ENCODE measurements around the gene NDUFA3.

The NDUFA3 gene

DNA sequence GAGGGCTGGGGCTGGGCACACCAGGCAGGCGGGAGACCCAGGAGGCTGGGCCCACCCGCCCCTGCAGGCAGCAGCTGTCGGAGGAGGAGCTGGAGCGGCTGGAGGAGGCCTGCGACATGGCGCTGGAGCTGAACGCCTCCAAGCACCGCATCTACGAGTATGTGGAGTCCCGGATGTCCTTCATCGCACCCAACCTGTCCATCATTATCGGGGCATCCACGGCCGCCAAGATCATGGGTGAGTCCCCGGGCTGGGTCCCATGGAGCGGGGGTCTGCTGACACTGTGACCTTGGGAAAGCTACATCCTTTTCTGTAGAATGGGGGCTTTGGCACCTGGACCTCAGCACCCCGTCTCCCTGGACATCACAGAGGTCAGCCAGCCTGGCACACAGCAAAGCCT is 21.0 kb downstream of the NDUFA3 start:
- Histone ChIP-seq H4K8ac (ENCODE audit: low read depth, low read length) (no peak overlapping the region), H3K79me1 (ENCODE audit: low read length) (no peaks in the 10 kb centered on the region), H3K4me2 (ENCODE audit: low read length) (no peak overlapping the region), H3K56ac (ENCODE audit: low read length) (no peak overlapping the region), H3K4me1 (ENCODE audit: control insufficient read depth, low read depth, low read length) (no peaks in the 10 kb centered on the region), H3K23ac (ENCODE audit: low read length) (no peak overlapping the region), H2BK15ac (replicated peaks; ENCODE audit: low read depth) (no peak overlapping the region), H3K27ac (ENCODE audit: low read depth, low read length) (no peak overlapping the region), H3K4ac (ENCODE audit: low read depth, low read length) (no peak overlapping the region), H2BK5ac (ENCODE audit: low read length) (no peak overlapping the region), H3K4me3 (ENCODE audit: low read length) (no peak overlapping the region), H3K18ac (ENCODE audit: low read length) (no peak overlapping the region), H3K27me3 (ENCODE audit: insufficient read depth, low read length, poor library complexity) (no peaks in the 10 kb centered on the region), H2BK120ac (ENCODE audit: low read depth, low read length) (no peak overlapping the region), H2AK5ac (ENCODE audit: low read length) (no peak overlapping the region), H3K9ac (ENCODE audit: low read length) (no peak overlapping the region), H3K36me3 (ENCODE audit: control insufficient read depth, insufficient read depth, low read length) (peaks cover 13% of the 10 kb centered on the region), H3K79me2 (ENCODE audit: control insufficient read depth, insufficient read depth, low read length) (no peaks in the 10 kb centered on the region), H4K5ac (ENCODE audit: low read length) (no peak overlapping the region)
- WGBS (ENCODE audit: extremely low coverage, insufficient coverage, low lambda C conversion rate): no CpG with 5 or more reads among the region's 17 CpGs
- DNase-seq: no peak

- Histone ChIP-seq H4K5ac (ENCODE audit: low read length) (no peak overlapping the region), H3K36me3 (ENCODE audit: control insufficient read depth, insufficient read depth, low read length) (peaks cover 16% of the 10 kb centered on the region)
- DNase-seq: no peak
Observed at GRCh38 chr19:54124393-54124792, 21.7 kb downstream of the NDUFA3 start.

GRCh38 chr19:54125713-54126112 is 23.1 kb downstream of the NDUFA3 start:
- Histone ChIP-seq H3K79me1 (ENCODE audit: low read length) (no peaks in the 10 kb centered on the region), H3K4me3 (ENCODE audit: low read length) (no peak overlapping the region), H3K4ac (ENCODE audit: low read depth, low read length) (no peak overlapping the region), H3K27ac (ENCODE audit: low read depth, low read length) (no peak overlapping the region), H3K4me2 (ENCODE audit: low read length) (no peak overlapping the region), H2AK5ac (ENCODE audit: low read length) (no peak overlapping the region), H2BK120ac (ENCODE audit: low read depth, low read length) (no peak overlapping the region), H3K23ac (ENCODE audit: low read length) (no peak overlapping the region), H4K8ac (ENCODE audit: low read depth, low read length) (no peak overlapping the region), H2BK5ac (ENCODE audit: low read length) (no peak overlapping the region), H3K36me3 (ENCODE audit: control insufficient read depth, insufficient read depth, low read length) (peaks cover 16% of the 10 kb centered on the region), H4K5ac (ENCODE audit: low read length) (no peak overlapping the region), H2BK15ac (replicated peaks; ENCODE audit: low read depth) (no peak overlapping the region), H3K4me1 (ENCODE audit: control insufficient read depth, low read depth, low read length) (no peaks in the 10 kb centered on the region), H3K18ac (ENCODE audit: low read length) (no peak overlapping the region), H3K27me3 (ENCODE audit: insufficient read depth, low read length, poor library complexity) (no peaks in the 10 kb centered on the region), H3K9ac (ENCODE audit: low read length) (no peak overlapping the region), H3K79me2 (ENCODE audit: control insufficient read depth, insufficient read depth, low read length) (no peaks in the 10 kb centered on the region), H3K56ac (ENCODE audit: low read length) (no peak overlapping the region)
- DNase-seq: no peak
- WGBS (ENCODE audit: extremely low coverage, insufficient coverage, low lambda C conversion rate): no CpG with 5 or more reads among the region's 9 CpGs

More at GRCh38 chr19:54124393-54124792, 21.7 kb downstream of the NDUFA3 start:
- Histone ChIP-seq H3K4me2 (ENCODE audit: low read length) (no peak overlapping the region), H2BK15ac (replicated peaks; ENCODE audit: low read depth) (no peak overlapping the region), H3K27ac (ENCODE audit: low read depth, low read length) (no peak overlapping the region), H3K4ac (ENCODE audit: low read depth, low read length) (no peak overlapping the region), H3K56ac (ENCODE audit: low read length) (no peak overlapping the region), H3K4me1 (ENCODE audit: control insufficient read depth, low read depth, low read length) (no peaks in the 10 kb centered on the region), H2BK5ac (ENCODE audit: low read length) (no peak overlapping the region), H3K18ac (ENCODE audit: low read length) (no peak overlapping the region), H3K79me2 (ENCODE audit: control insufficient read depth, insufficient read depth, low read length) (no peaks in the 10 kb centered on the region), H3K27me3 (ENCODE audit: insufficient read depth, low read length, poor library complexity) (no peaks in the 10 kb centered on the region), H3K79me1 (ENCODE audit: low read length) (no peaks in the 10 kb centered on the region), H3K23ac (ENCODE audit: low read length) (no peak overlapping the region), H2AK5ac (ENCODE audit: low read length) (no peak overlapping the region), H3K9ac (ENCODE audit: low read length) (no peak overlapping the region), H2BK120ac (ENCODE audit: low read depth, low read length) (no peak overlapping the region), H3K4me3 (ENCODE audit: low read length) (no peak overlapping the region), H4K8ac (ENCODE audit: low read depth, low read length) (no peak overlapping the region)
- WGBS (ENCODE audit: extremely low coverage, insufficient coverage, low lambda C conversion rate): no CpG with 5 or more reads among the region's 19 CpGs

- H3K79me2 ChIP-seq (ENCODE audit: control insufficient read depth, insufficient read depth, low read length): no peaks in the 10 kb centered on the region
- H3K23ac ChIP-seq (ENCODE audit: low read length): no peak overlapping the region
- no peak overlapping the region for H2BK15ac ChIP-seq (replicated peaks; ENCODE audit: low read depth)
- H2BK5ac ChIP-seq (ENCODE audit: low read length): no peak overlapping the region
- H3K18ac ChIP-seq (ENCODE audit: low read length): no peak overlapping the region
- no peak overlapping the region for H3K27ac ChIP-seq (ENCODE audit: low read depth, low read length)
- no peak overlapping the region for H3K56ac ChIP-seq (ENCODE audit: low read length)
- no peak overlapping the region for H3K9ac ChIP-seq (ENCODE audit: low read length)
- no peaks in the 10 kb centered on the region for H3K27me3 ChIP-seq (ENCODE audit: insufficient read depth, low read length, poor library complexity)
- H3K4me1 ChIP-seq (ENCODE audit: control insufficient read depth, low read depth, low read length): no peaks in the 10 kb centered on the region
- DNase-seq: no peak
- WGBS (ENCODE audit: extremely low coverage, insufficient coverage, low lambda C conversion rate): no CpG with 5 or more reads among the region's 44 CpGs
- no peak overlapping the region for H3K4me2 ChIP-seq (ENCODE audit: low read length)
- H4K8ac ChIP-seq (ENCODE audit: low read depth, low read length): no peak overlapping the region
- no peaks in the 10 kb centered on the region for H3K79me1 ChIP-seq (ENCODE audit: low read length)
- H3K4ac ChIP-seq (ENCODE audit: low read depth, low read length): no peak overlapping the region
- H4K5ac ChIP-seq (ENCODE audit: low read length): no peak overlapping the region
- no peak overlapping the region for H3K4me3 ChIP-seq (ENCODE audit: low read length)
- no peak overlapping the region for H2AK5ac ChIP-seq (ENCODE audit: low read length)
- peaks cover 12% of the 10 kb centered on the region for H3K36me3 ChIP-seq (ENCODE audit: control insufficient read depth, insufficient read depth, low read length)
- no peak overlapping the region for H2BK120ac ChIP-seq (ENCODE audit: low read depth, low read length)
Observed at GRCh38 chr19:54127688-54128440, 25.2 kb downstream of the NDUFA3 start.

DNA sequence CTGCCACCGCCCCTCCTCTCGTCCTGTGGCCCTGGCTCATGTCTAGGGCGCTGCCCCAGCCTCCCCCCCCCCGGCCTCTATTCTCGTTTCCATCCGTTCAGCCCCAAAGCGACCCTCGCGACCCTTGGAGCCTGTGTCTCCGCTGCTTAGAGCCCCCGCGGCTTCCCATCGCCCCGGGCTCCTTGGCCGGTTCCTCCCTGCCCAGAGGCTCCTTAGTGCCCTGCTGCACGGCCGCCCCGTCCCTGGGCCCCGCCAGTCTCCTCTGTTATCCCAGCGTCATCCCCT is 25.7 kb downstream of the NDUFA3 start:
- Histone ChIP-seq H4K5ac (ENCODE audit: low read length) (no peak overlapping the region), H2BK15ac (replicated peaks; ENCODE audit: low read depth) (no peak overlapping the region), H3K27ac (ENCODE audit: low read depth, low read length) (no peak overlapping the region), H3K79me1 (ENCODE audit: low read length) (no peaks in the 10 kb centered on the region), H2BK5ac (ENCODE audit: low read length) (no peak overlapping the region), H3K56ac (ENCODE audit: low read length) (no peak overlapping the region), H2AK5ac (ENCODE audit: low read length) (no peak overlapping the region), H3K4ac (ENCODE audit: low read depth, low read length) (no peak overlapping the region), H3K9ac (ENCODE audit: low read length) (no peak overlapping the region), H3K23ac (ENCODE audit: low read length) (no peak overlapping the region), H3K79me2 (ENCODE audit: control insufficient read depth, insufficient read depth, low read length) (no peaks in the 10 kb centered on the region), H3K27me3 (ENCODE audit: insufficient read depth, low read length, poor library complexity) (no peaks in the 10 kb centered on the region), H3K4me1 (ENCODE audit: control insufficient read depth, low read depth, low read length) (no peaks in the 10 kb centered on the region), H3K4me2 (ENCODE audit: low read length) (no peak overlapping the region), H3K4me3 (ENCODE audit: low read length) (no peak overlapping the region), H4K8ac (ENCODE audit: low read depth, low read length) (no peak overlapping the region), H3K36me3 (ENCODE audit: control insufficient read depth, insufficient read depth, low read length) (peaks cover 12% of the 10 kb centered on the region), H2BK120ac (ENCODE audit: low read depth, low read length) (no peak overlapping the region), H3K18ac (ENCODE audit: low read length) (no peak overlapping the region)
- no peak for DNase-seq
- no CpG with 5 or more reads among the region's 20 CpGs for WGBS (ENCODE audit: extremely low coverage, insufficient coverage, low lambda C conversion rate)
